Measurements from ENCODE around the gene PLEKHA7.
"Not testable (repeated sequence)": the region's sequence is repeated elsewhere in the genome, so short reads cannot be mapped to it uniquely, and the experiment has no call there.

The PLEKHA7 gene

GRCh38 chr11:16881766-16882165 lies 132.4 kb downstream of the PLEKHA7 start:
- Mint-ChIP-seq H3K4me3 (no peak overlapping the region), H3K9me3 (no peaks in the 10 kb centered on the region), H3K4me1 (no peaks in the 10 kb centered on the region), H3K36me3 (peaks cover 5% of the 10 kb centered on the region), H3K27me3 (no peaks in the 10 kb centered on the region), H3K27ac (no peak overlapping the region)
- no peak for ATAC-seq

GRCh38 chr11:16881074-16881709 lies 133.0 kb downstream of the PLEKHA7 start:
- Mint-ChIP-seq H3K9me3 (no peaks in the 10 kb centered on the region), H3K27ac (no peak overlapping the region), H3K4me3 (no peak overlapping the region), H3K36me3 (peaks cover 5% of the 10 kb centered on the region), H3K27me3 (no peaks in the 10 kb centered on the region), H3K4me1 (no peaks in the 10 kb centered on the region)
- no peak for ATAC-seq

GRCh38 chr11:16880184-16880801 lies 133.9 kb downstream of the PLEKHA7 start:
- Mint-ChIP-seq H3K27me3 (no peaks in the 10 kb centered on the region), H3K36me3 (peaks cover 5% of the 10 kb centered on the region), H3K4me1 (no peaks in the 10 kb centered on the region), H3K27ac (no peak overlapping the region), H3K4me3 (no peak overlapping the region), H3K9me3 (no peaks in the 10 kb centered on the region)
- no peak for ATAC-seq

GRCh38 chr11:16879690-16880089 lies 134.5 kb downstream of the PLEKHA7 start:
- Mint-ChIP-seq H3K4me3 (no peak overlapping the region), H3K4me1 (no peaks in the 10 kb centered on the region), H3K9me3 (no peaks in the 10 kb centered on the region), H3K27me3 (no peaks in the 10 kb centered on the region), H3K27ac (no peak overlapping the region), H3K36me3 (peaks cover 5% of the 10 kb centered on the region)
- no peak for ATAC-seq

GRCh38 chr11:16876837-16877236 lies 137.4 kb downstream of the PLEKHA7 start:
- no peaks in the 10 kb centered on the region for H3K9me3 Mint-ChIP-seq
- no peak overlapping the region for H3K27ac Mint-ChIP-seq
- no peaks in the 10 kb centered on the region for H3K4me1 Mint-ChIP-seq
- H3K4me3 Mint-ChIP-seq: no peak overlapping the region
- no peaks in the 10 kb centered on the region for H3K27me3 Mint-ChIP-seq
- ATAC-seq: no peak
- peaks cover 5% of the 10 kb centered on the region for H3K36me3 Mint-ChIP-seq

- H3K4me1 Mint-ChIP-seq: no peaks in the 10 kb centered on the region
- no peaks in the 10 kb centered on the region for H3K27me3 Mint-ChIP-seq
- no peak overlapping the region for H3K27ac Mint-ChIP-seq
- no peak overlapping the region for H3K4me3 Mint-ChIP-seq
- H3K9me3 Mint-ChIP-seq: no peaks in the 10 kb centered on the region
- no peak for ATAC-seq
- H3K36me3 Mint-ChIP-seq: peaks cover 2% of the 10 kb centered on the region
Measured at GRCh38 chr11:16876053-16876752, 138.0 kb downstream of the PLEKHA7 start.

- Mint-ChIP-seq H3K27ac (peak overlapping the region; percentile 0), H3K9me3 (no peaks in the 10 kb centered on the region), H3K4me1 (no peaks in the 10 kb centered on the region), H3K36me3 (peaks cover 8% of the 10 kb centered on the region), H3K4me3 (no peak overlapping the region), H3K27me3 (no peaks in the 10 kb centered on the region)
- no peak for ATAC-seq
Measured at GRCh38 chr11:16874275-16874975, 139.8 kb downstream of the PLEKHA7 start.

GRCh38 chr11:16873289-16873688 lies 140.9 kb downstream of the PLEKHA7 start:
- peaks cover 20% of the 10 kb centered on the region for H3K36me3 Mint-ChIP-seq
- no peaks in the 10 kb centered on the region for H3K4me1 Mint-ChIP-seq
- ATAC-seq: no peak
- H3K27me3 Mint-ChIP-seq: no peaks in the 10 kb centered on the region
- H3K27ac Mint-ChIP-seq: no peak overlapping the region
- no peaks in the 10 kb centered on the region for H3K9me3 Mint-ChIP-seq
- no peak overlapping the region for H3K4me3 Mint-ChIP-seq

GRCh38 chr11:16871368-16871767 lies 142.8 kb downstream of the PLEKHA7 start:
- no peak for ATAC-seq
- no peak overlapping the region for H3K4me3 Mint-ChIP-seq
- no peaks in the 10 kb centered on the region for H3K9me3 Mint-ChIP-seq
- peaks cover 28% of the 10 kb centered on the region for H3K36me3 Mint-ChIP-seq
- peaks cover 7% of the 10 kb centered on the region for H3K4me1 Mint-ChIP-seq
- no peak overlapping the region for H3K27ac Mint-ChIP-seq
- H3K27me3 Mint-ChIP-seq: no peaks in the 10 kb centered on the region

- H3K27ac Mint-ChIP-seq: no peak overlapping the region
- no peak overlapping the region for H3K4me3 Mint-ChIP-seq
- H3K27me3 Mint-ChIP-seq: no peaks in the 10 kb centered on the region
- H3K9me3 Mint-ChIP-seq: peaks cover 3% of the 10 kb centered on the region
- H3K36me3 Mint-ChIP-seq: peaks cover 52% of the 10 kb centered on the region
- no peak for ATAC-seq
- peaks cover 7% of the 10 kb centered on the region for H3K4me1 Mint-ChIP-seq
Measured at GRCh38 chr11:16867097-16867496, 147.1 kb downstream of the PLEKHA7 start.

- not testable (repeated sequence) for H3K9me3 Mint-ChIP-seq, H3K27ac Mint-ChIP-seq, H3K27me3 Mint-ChIP-seq, H3K4me3 Mint-ChIP-seq, H3K4me1 Mint-ChIP-seq, ATAC-seq
- H3K36me3 Mint-ChIP-seq: peaks cover 49% of the 10 kb centered on the region
Measured at GRCh38 chr11:16864428-16864827, 149.8 kb downstream of the PLEKHA7 start.

- ATAC-seq: no peak
- peaks cover 7% of the 10 kb centered on the region for H3K4me1 Mint-ChIP-seq
- peaks cover 3% of the 10 kb centered on the region for H3K9me3 Mint-ChIP-seq
- H3K36me3 Mint-ChIP-seq: peaks cover 42% of the 10 kb centered on the region
- H3K27me3 Mint-ChIP-seq: no peaks in the 10 kb centered on the region
- H3K27ac Mint-ChIP-seq: no peak overlapping the region
- H3K4me3 Mint-ChIP-seq: no peak overlapping the region
Measured at GRCh38 chr11:16863389-16863788, 150.8 kb downstream of the PLEKHA7 start.

- no peaks in the 10 kb centered on the region for H3K27me3 Mint-ChIP-seq
- no peak overlapping the region for H3K4me3 Mint-ChIP-seq
- H3K9me3 Mint-ChIP-seq: peaks cover 3% of the 10 kb centered on the region
- H3K27ac Mint-ChIP-seq: no peak overlapping the region
- no peak for ATAC-seq
- peaks cover 3% of the 10 kb centered on the region for H3K4me1 Mint-ChIP-seq
- peaks cover 36% of the 10 kb centered on the region for H3K36me3 Mint-ChIP-seq
Measured at GRCh38 chr11:16862726-16863125, 151.5 kb downstream of the PLEKHA7 start.

GRCh38 chr11:16861862-16862261 lies 152.4 kb downstream of the PLEKHA7 start:
- Mint-ChIP-seq H3K4me3 (no peak overlapping the region), H3K9me3 (peaks cover 3% of the 10 kb centered on the region), H3K27me3 (no peaks in the 10 kb centered on the region), H3K27ac (no peak overlapping the region), H3K36me3 (peaks cover 33% of the 10 kb centered on the region), H3K4me1 (no peaks in the 10 kb centered on the region)
- ATAC-seq: no peak

- Mint-ChIP-seq H3K27ac (no peak overlapping the region), H3K9me3 (peaks cover 3% of the 10 kb centered on the region), H3K4me3 (no peak overlapping the region), H3K4me1 (no peaks in the 10 kb centered on the region), H3K36me3 (peaks cover 33% of the 10 kb centered on the region), H3K27me3 (no peaks in the 10 kb centered on the region)
- ATAC-seq: no peak
Measured at GRCh38 chr11:16860617-16861016, 153.6 kb downstream of the PLEKHA7 start.
